ENCODE data around the gene SSR2. TPM values are rescaled to one million over a fixed set of nuclear protein-coding genes. Genes with fewer than 3 reads are reported as not detected.

The SSR2 gene
- total RNA-seq, 6 experiments from 2014 or later, result 341 to 419 (median 374) TPM

GRCh38 chr1:156056326-156056849, 35.6 kb upstream of the SSR2 start:
- no peaks in the 10 kb centered on the region for H3K27me3 Mint-ChIP-seq (ENCODE audit: insufficient read depth)
- peaks cover 6% of the 10 kb centered on the region for H3K36me3 Mint-ChIP-seq (ENCODE audit: low read depth)
- TF ChIP-seq CTCF (IDR thresholded peaks at IDR 0.05), result no peak
- no peak overlapping the region for H3K4me3 Mint-ChIP-seq
- peak overlapping the region; percentile 53 for H3K27ac Mint-ChIP-seq
- H3K9me3 Mint-ChIP-seq, result no peaks in the 10 kb centered on the region
- DNase-seq, result no peak
- H3K4me1 Mint-ChIP-seq (ENCODE audit: low read depth), result peaks cover 22% of the 10 kb centered on the region

GRCh38 chr1:156055281-156056048, 34.7 kb upstream of the SSR2 start:
- no peak for DNase-seq
- Mint-ChIP-seq H3K9me3 (no peaks in the 10 kb centered on the region), H3K4me1 (ENCODE audit: low read depth) (peaks cover 27% of the 10 kb centered on the region), H3K27ac (peak overlapping the region; percentile 92; the same call in 1 of the 2 replicates), H3K4me3 (peak overlapping the region; percentile 94), H3K27me3 (ENCODE audit: insufficient read depth) (no peaks in the 10 kb centered on the region; the same call in 1 of the 2 replicates), H3K36me3 (ENCODE audit: low read depth) (peaks cover 6% of the 10 kb centered on the region)
- TF ChIP-seq CTCF (IDR thresholded peaks at IDR 0.05), result no peak

GRCh38 chr1:156054500-156055280, 33.9 kb upstream of the SSR2 start, which contains the start of gene LAMTOR2:
TSS of gene LAMTOR2 (plus strand) at chr1:156054782. CDS start at chr1:156054890, 108 bp downstream.
- Mint-ChIP-seq H3K36me3 (ENCODE audit: low read depth) (peaks cover 9% of the 10 kb centered on the region), H3K27ac (peak within 1 kb of the TSS; percentile 92), H3K9me3 (no peaks in the 10 kb centered on the region), H3K27me3 (ENCODE audit: insufficient read depth) (no peaks in the 10 kb centered on the region; the same call in 1 of the 2 replicates), H3K4me1 (ENCODE audit: low read depth) (peaks cover 34% of the 10 kb centered on the region), H3K4me3 (peak within 1 kb of the TSS; percentile 94)
- TF ChIP-seq CTCF (IDR thresholded peaks at IDR 0.05), result 0 out of 2 replicates have a peak, but pooled peaks have one; percentile 22
- DNase-seq, result peak; percentile 95

- peaks cover 13% of the 10 kb centered on the region for H3K36me3 Mint-ChIP-seq (ENCODE audit: low read depth)
- H3K27ac Mint-ChIP-seq, result peak within 1 kb of the TSS; percentile 92
- H3K9me3 Mint-ChIP-seq, result no peaks in the 10 kb centered on the region
- H3K4me1 Mint-ChIP-seq (ENCODE audit: low read depth), result peaks cover 36% of the 10 kb centered on the region
- H3K27me3 Mint-ChIP-seq (ENCODE audit: insufficient read depth), result no peaks in the 10 kb centered on the region; the same call in 1 of the 2 replicates
- H3K4me3 Mint-ChIP-seq, result peak within 1 kb of the TSS; percentile 94
- peak; percentile 64 for TF ChIP-seq CTCF (IDR thresholded peaks at IDR 0.05)
- peak; percentile 68 for DNase-seq
Measured at GRCh38 chr1:156053768-156054499, 33.2 kb upstream of the SSR2 start, which contains the start of gene UBQLN4. TSS of gene UBQLN4 (minus strand) at chr1:156053798. CDS start at chr1:156053701, 97 bp downstream.

Measured in HFFc6 (cell line).